GM12878 (cell line): ENCODE results near the gene TOB1. TPM values are rescaled to one million over a fixed set of nuclear protein-coding genes. Genes with fewer than 3 reads are reported as not detected.

ENCODE experiments used
- ATAC-seq: fragments of 200-7000 bp; cut with Tn5 transposase; 3 replicates; pipeline ENCODE4 v1.9.1; 2020; ENCODE audit warnings: mild to moderate bottlenecking, moderate library complexity
- BruUV-seq: library from RNA; stranded (reverse); fragments of 400-500 nt; replicated peaks from 2 replicates; lab custom pipeline; 2021; lab: Mats Ljungman, UMichigan
- CTCF ChIA-PET: fragments of 300-600 bp; sonication (Branson Sonifier 250); formaldehyde crosslinking; extraction: SDS; loops from one replicate; lab custom pipeline; 2021; ENCODE audit warnings: inconsistent platforms; lab: Yijun Ruan, JAX
- POLR2A ChIA-PET: fragments of 350-600 bp; formaldehyde crosslinking; extraction: SDS; loops from one replicate; lab custom pipeline; 2021; ENCODE audit warnings: inconsistent platforms; lab: Charles Lee
- RAD21 ChIA-PET: fragments of 300-600 bp; sonication (Branson Sonifier 250); formaldehyde crosslinking; loops from one replicate; lab custom pipeline; 2023; ENCODE audit warnings: antibody characterized with exemption; ENCODE audit not compliant: unreplicated experiment; lab: Charles Lee
- SMC1A ChIA-PET: fragments of 300-600 bp; sonication (Branson Sonifier 250); formaldehyde crosslinking; loops from one replicate; lab custom pipeline; 2023; ENCODE audit not compliant: unreplicated experiment, uncharacterized antibody; lab: Charles Lee
- DNase-seq: peaks from one replicate; pipeline ENCODE4 v3.0.0-alpha.2; 2011; ENCODE audit warnings: low read depth, low spot score
- FAIRE-seq: peaks from 3 replicates; lab custom pipeline; 2011; peaks lifted over from hg19 to GRCh38; lab: Jason Lieb, UNC
- H2AFZ ChIP-seq: 2 replicates; pipeline ENCODE4 v1.6.0; 2011; ENCODE audit warnings: low read depth, low read length, control low read depth; ENCODE audit not compliant: control insufficient read depth
- H3K27ac ChIP-seq: 2 replicates; pipeline ENCODE4 v1.5.1; 2011; ENCODE audit warnings: control low read depth; ENCODE audit not compliant: control insufficient read depth, insufficient read depth
- H3K27me3 ChIP-seq, 2 experiments: replicated peaks in 1 of 2; 2 replicates each; pipeline versions ENCODE4 v1.6.0 to v1.6.1; 2011; ENCODE audit warnings: low read length in 1 of 2; ENCODE audit not compliant: control insufficient read depth in 2 of 2, insufficient read depth in 2 of 2
- H3K36me3 ChIP-seq, 2 experiments: 2 replicates each; pipeline ENCODE4 v1.5.1; 2011; ENCODE audit warnings: low read length in 1 of 2; ENCODE audit not compliant: control insufficient read depth in 2 of 2, insufficient read depth in 2 of 2
- H3K4me1 ChIP-seq: 2 replicates; pipeline ENCODE4 v1.6.1; 2011; ENCODE audit warnings: mild to moderate bottlenecking, low read length, moderate library complexity, mixed read lengths; ENCODE audit not compliant: control insufficient read depth, insufficient read depth
- H3K4me2 ChIP-seq: 2 replicates; pipeline ENCODE4 v1.6.0; 2011; ENCODE audit warnings: control low read depth; ENCODE audit not compliant: control insufficient read depth, insufficient read depth
- H3K4me3 ChIP-seq: fragments of 200-600 bp; sonication (generic); 2 replicates; pipeline ENCODE4 v1.5.1; 2016
- H3K79me2 ChIP-seq: 2 replicates; pipeline ENCODE4 v1.6.0; 2011; ENCODE audit warnings: low read length; ENCODE audit not compliant: control insufficient read depth, insufficient read depth
- H3K9ac ChIP-seq: 2 replicates; pipeline ENCODE4 v1.8.0; 2011; ENCODE audit warnings: low read length, control low read depth, mixed read lengths; ENCODE audit not compliant: control insufficient read depth, insufficient read depth
- H3K9me3 ChIP-seq: replicated peaks from 3 replicates; pipeline ENCODE4 v1.5.1; 2011; ENCODE audit warnings: mild to moderate bottlenecking, low read length; ENCODE audit not compliant: control insufficient read depth, insufficient read depth
- H4K20me1 ChIP-seq: 2 replicates; pipeline ENCODE4 v1.6.0; 2011; ENCODE audit not compliant: control insufficient read depth, insufficient read depth
- BCL11A ChIP-seq: IDR thresholded peaks from 2 replicates; pipeline ENCODE4 v1.6.1; 2011; ENCODE audit warnings: low read depth, low read length
- FOS ChIP-seq: IDR thresholded peaks from 3 replicates; pipeline ENCODE4 v1.6.1; 2011; ENCODE audit warnings: borderline replicate concordance; ENCODE audit not compliant: insufficient read length; ENCODE audit errors: extremely low read depth
- HDAC2 ChIP-seq: fragments of 200-600 bp; sonication (generic); IDR thresholded peaks from 2 replicates; pipeline ENCODE4 v1.6.1; 2017
- IRF4 ChIP-seq: IDR thresholded peaks from 2 replicates; pipeline ENCODE4 v1.6.1; 2011; ENCODE audit warnings: low read depth, low read length
- JUND ChIP-seq: IDR thresholded peaks from 2 replicates; pipeline ENCODE4 v1.6.1; 2012; ENCODE audit warnings: low read depth, mild to moderate bottlenecking, low read length, improper control_type of control experiment, moderate library complexity
- POLR2A ChIP-seq: IDR thresholded peaks from 2 replicates; pipeline ENCODE4 v1.6.1; 2011; ENCODE audit warnings: low read depth, mild to moderate bottlenecking, low read length
- SREBF1 ChIP-seq: IDR thresholded peaks from 2 replicates; pipeline ENCODE4 v1.6.1; 2012; ENCODE audit warnings: mild to moderate bottlenecking, low read length
- SUPT20H ChIP-seq: IDR thresholded peaks from 2 replicates; pipeline ENCODE4 v1.6.1; 2011; ENCODE audit warnings: low read depth, mild to moderate bottlenecking, low read length, moderate library complexity, borderline replicate concordance; ENCODE audit not compliant: control insufficient read depth
- TARDBP ChIP-seq: IDR thresholded peaks from 2 replicates; pipeline ENCODE4 v1.6.1; 2016; ENCODE audit warnings: borderline replicate concordance
- ZNF217 ChIP-seq: fragments of 450-650 bp; IDR thresholded peaks from 2 replicates; pipeline ENCODE4 v1.6.1; 2017; ENCODE audit warnings: antibody characterized with exemption, mild to moderate bottlenecking
- ZZZ3 ChIP-seq: IDR thresholded peaks from 2 replicates; pipeline ENCODE4 v1.6.1; 2011; ENCODE audit warnings: low read depth; ENCODE audit not compliant: control insufficient read depth, insufficient read length
- WGBS: methylation state at CpG from one replicate; pipeline ENCODE4 v1.1.6; 2016; ENCODE audit warnings: low lambda C conversion rate; ENCODE audit not compliant: insufficient replicate concordance, insufficient coverage; ENCODE audit errors: missing lambda C conversion rate; 5-methylcytosine and 5-hydroxymethylcytosine counted together
- in situ Hi-C: fragments of 300-500 bp; cut with MboI; formaldehyde crosslinking; loops from 9 replicates; pipeline ENCODE4 v1.14.3; 2018; ENCODE audit warnings: mixed read lengths
- intact Hi-C: fragments of 100-400 bp; cut with micrococcal nuclease; formaldehyde crosslinking; loops from one replicate; pipeline ENCODE4 v1.14.2; 2022; ENCODE audit not compliant: unreplicated experiment
- polyA plus RNA-seq, 11 experiments: library from polyadenylated mRNA; depleted of rRNA in 4 of 11; unstranded in 6 of 11; stranded (reverse) in 5 of 11; fragments of >200 nt; fragmentation: Nextera tagmentation in 4 of 11; fragmentation: Illumina TruSeq in 1 of 11; extraction: Ambion mirVana in 4 of 11; extraction: Trizol in 1 of 11; gene quantifications; 1 replicate in 1 of 11; 2 replicates in 10 of 11; pipeline versions ENCODE4 v1.2.1 to v1.2.3, GENCODE V29; 2011 to 2016; ENCODE audit warnings: inconsistent platforms in 2 of 11, missing spikeins in 2 of 11, low read depth in 1 of 11
- total RNA-seq, 4 experiments: library from RNA; depleted of rRNA in 3 of 4; stranded (reverse); fragments of >200 nt in 3 of 4; fragmentation: Illumina TruSeq in 1 of 4; extraction: Trizol in 1 of 4; gene quantifications; 2 replicates each; pipeline versions ENCODE4 v1.2.1 to v1.2.3, GENCODE V29; 2013 to 2021

Gene TOB1
- total and polyA plus RNA-seq, 10 of the 15 experiments (the other 5 are each of a cell fraction or from before 2014, with no cell fraction given), result 5.0 to 32.4 (median 13.7) TPM

GRCh38 chr17:50911890-50912289, 45.7 kb upstream of the TOB1 start:
- no TSS peak for BruUV-seq
- ChIA-PET RAD21 (no interaction called here), POLR2A (no interaction called here), SMC1A (interaction anchor here (0.9 to 1.5 kb wide), 2 partner anchors 10 to 85 kb away, joined by 3 to 4 read pairs; no protein-coding TSS in a partner anchor), CTCF (no interaction called here)
- Histone ChIP-seq H3K9ac (no peak overlapping the region), H3K27me3 (no peaks in the 10 kb centered on the region; a peak in 1 of 4 replicates), H3K36me3 (no peaks in the 10 kb centered on the region), H3K9me3 (no peaks in the 10 kb centered on the region), H3K4me2 (no peak overlapping the region), H2AFZ (no peak overlapping the region), H3K27ac (no peak overlapping the region), H4K20me1 (no peaks in the 10 kb centered on the region), H3K4me1 (no peaks in the 10 kb centered on the region), H3K79me2 (no peaks in the 10 kb centered on the region), H3K4me3 (no peak overlapping the region)
- 58% methylated on average over 4 of the region's 4 CpGs for WGBS
- intact Hi-C loops, result no loop called here
- no peak for DNase-seq
- in situ Hi-C loops, result loop anchor here (5.0 kb wide), 1 partner anchor 50 kb away; no protein-coding TSS in a partner anchor
- ATAC-seq, result no peak
- no peak for TF ChIP-seq SUPT20H
- TF ChIP-seq ZZZ3, result no peak
- TF ChIP-seq IRF4, result no peak
- no peak for TF ChIP-seq SREBF1
- TF ChIP-seq POLR2A, result no peak
- TF ChIP-seq HDAC2, result no peak
- no peak for TF ChIP-seq TARDBP
- TF ChIP-seq JUND, result no peak
- no peak for TF ChIP-seq FOS
- no peak for TF ChIP-seq BCL11A
- no peak for TF ChIP-seq ZNF217
- FAIRE-seq, result no peak
